PC-3 (cell line): ENCODE results near the gene MBNL1. TPM values are rescaled to one million over a fixed set of nuclear protein-coding genes. Genes with fewer than 3 reads are reported as not detected.

Experiments used
- ATAC-seq: fragments of 200-7000 bp; cut with Tn5 transposase; 2 replicates; pipeline ENCODE4 v1.9.1; 2020; ENCODE audit warnings: mild to moderate bottlenecking, moderate library complexity
- BruUV-seq: library from RNA; stranded (reverse); fragments of 400-500 nt; replicated peaks from 2 replicates; lab custom pipeline; 2021; lab: Mats Ljungman, UMichigan
- CTCF ChIA-PET: fragments of 300-600 bp; sonication (Branson Sonifier 250); formaldehyde crosslinking; loops from one replicate; lab custom pipeline; 2022; ENCODE audit warnings: antibody characterized with exemption; lab: Charles Lee
- POLR2A ChIA-PET: fragments of 300-600 bp; sonication (Branson Sonifier 250); formaldehyde crosslinking; loops from one replicate; lab custom pipeline; 2022; ENCODE audit warnings: antibody characterized with exemption; ENCODE audit not compliant: unreplicated experiment; lab: Charles Lee
- DNase-seq: peaks from one replicate; pipeline ENCODE4 v3.0.0-alpha.2; 2015
- H2AFZ ChIP-seq: fragments of 300-600 bp; sonication (generic); 2 replicates; pipeline ENCODE4 v1.6.0; 2016; ENCODE audit warnings: antibody characterized with exemption, low read length
- H3F3A ChIP-seq: fragments of 300-600 bp; sonication (generic); one replicate; pipeline ENCODE4 v1.6.0; 2017; ENCODE audit warnings: antibody characterized with exemption, low read length, control low read depth, mild to moderate bottlenecking; ENCODE audit not compliant: unreplicated experiment
- H3K27ac ChIP-seq: fragments of 300-600 bp; sonication (generic); 2 replicates; pipeline ENCODE4 v1.5.1; 2016; ENCODE audit warnings: mild to moderate bottlenecking, low read length
- H3K27me3 ChIP-seq: fragments of 300-600 bp; sonication (generic); 2 replicates; pipeline ENCODE4 v1.6.1; 2016; ENCODE audit warnings: low read length, mixed read lengths
- H3K36me3 ChIP-seq: fragments of 300-600 bp; sonication (generic); 2 replicates; pipeline ENCODE4 v1.6.1; 2016; ENCODE audit warnings: low read depth, mixed run types, low read length, mixed read lengths
- H3K4me1 ChIP-seq: fragments of 300-600 bp; sonication (generic); 2 replicates; pipeline ENCODE4 v1.5.1; 2016; ENCODE audit warnings: low read length; ENCODE audit not compliant: insufficient read depth
- H3K4me2 ChIP-seq: fragments of 300-600 bp; sonication (generic); 2 replicates; pipeline ENCODE4 v1.6.0; 2016; ENCODE audit warnings: low read length
- H3K4me3 ChIP-seq: fragments of 300-600 bp; sonication (generic); 2 replicates; pipeline ENCODE4 v1.5.1; 2016; ENCODE audit warnings: mild to moderate bottlenecking, low read length, mixed read lengths
- H3K79me2 ChIP-seq: fragments of 300-600 bp; sonication (generic); 2 replicates; pipeline ENCODE4 v1.6.1; 2017; ENCODE audit warnings: low read length, mixed read lengths
- H3K9ac ChIP-seq: fragments of 300-600 bp; sonication (generic); 2 replicates; pipeline ENCODE4 v1.6.0; 2016; ENCODE audit warnings: mild to moderate bottlenecking, low read length
- H3K9me2 ChIP-seq: fragments of 300-600 bp; sonication (generic); replicated peaks from 2 replicates; pipeline ENCODE4 v1.6.1; 2016; ENCODE audit warnings: mixed run types, low read length, mixed read lengths
- H3K9me3 ChIP-seq: fragments of 300-600 bp; sonication (generic); 2 replicates; pipeline ENCODE4 v1.6.1; 2016; ENCODE audit warnings: low read length, mixed read lengths
- H4K20me1 ChIP-seq: fragments of 300-600 bp; sonication (generic); 2 replicates; pipeline ENCODE4 v1.6.1; 2016; ENCODE audit warnings: low read length, mixed read lengths
- CTCF ChIP-seq: fragments of 300-600 bp; sonication (generic); conservative IDR thresholded peaks from 2 replicates; pipeline ENCODE4 v1.5.1; 2017; ENCODE audit warnings: antibody characterized with exemption, low read depth, mild to moderate bottlenecking, low read length
- EZH2 ChIP-seq: fragments of 300-600 bp; sonication (generic); IDR thresholded peaks from one replicate; pipeline ENCODE4 v1.6.1; 2017; ENCODE audit warnings: antibody characterized with exemption, mild to moderate bottlenecking, low read length; ENCODE audit not compliant: unreplicated experiment
- EZH2phosphoT487 ChIP-seq: fragments of 300-600 bp; sonication (generic); IDR thresholded peaks from 2 replicates; pipeline ENCODE4 v1.6.1; 2018; ENCODE audit warnings: mild to moderate bottlenecking, antibody characterized with exemption, low read length, borderline replicate concordance
- intact Hi-C: fragments of 100-400 bp; cut with micrococcal nuclease; formaldehyde crosslinking; loops from 2 replicates; pipeline ENCODE4 v1.9.0; 2023
- total RNA-seq: library from RNA; depleted of rRNA; stranded (reverse); fragments of >200 nt; gene quantifications from 2 replicates; pipeline ENCODE4 v1.2.3, GENCODE V29; 2014

Gene MBNL1
- total RNA-seq, 1 experiment from 2014 or later, result 161 TPM

- no peaks in the 10 kb centered on the region for H3K79me2 ChIP-seq
- intact Hi-C loops, result no loop called here
- DNase-seq (no peak), ATAC-seq (no peak)
- H3K4me3 ChIP-seq, result no peak overlapping the region
- ChIA-PET CTCF (no interaction called here), POLR2A (interaction anchor here (0.5 kb wide), 1 partner anchor 15 kb away, joined by 6 read pairs; the partner anchor contains the start of gene MBNL1)
- H3K36me3 ChIP-seq, result no peaks in the 10 kb centered on the region
- H3F3A ChIP-seq, result no peaks in the 10 kb centered on the region
- H3K27ac ChIP-seq, result no peak overlapping the region
- H3K9me3 ChIP-seq, result no peaks in the 10 kb centered on the region
- TF ChIP-seq CTCF, result no peak
- TF ChIP-seq EZH2, result no peak
- no peak overlapping the region for H2AFZ ChIP-seq
- peaks cover 10% of the 10 kb centered on the region for H3K4me1 ChIP-seq
- no TSS peak for BruUV-seq
- no peaks in the 10 kb centered on the region for H4K20me1 ChIP-seq
- no peak overlapping the region for H3K4me2 ChIP-seq
- no peaks in the 10 kb centered on the region for H3K27me3 ChIP-seq
- H3K9ac ChIP-seq, result no peak overlapping the region
- H3K9me2 ChIP-seq, result no peaks in the 10 kb centered on the region
Observed at GRCh38 chr3:152253514-152253913, 15.2 kb upstream of the MBNL1 start.

GRCh38 chr3:152254041-152254440 lies 14.7 kb upstream of the MBNL1 start:
- no TSS peak for BruUV-seq
- intact Hi-C loops, result no loop called here
- Histone ChIP-seq H3K9me2 (no peaks in the 10 kb centered on the region), H3K9me3 (no peaks in the 10 kb centered on the region), H3K4me3 (no peak overlapping the region), H3K4me2 (no peak overlapping the region), H3K36me3 (no peaks in the 10 kb centered on the region), H4K20me1 (no peaks in the 10 kb centered on the region), H3K27me3 (no peaks in the 10 kb centered on the region), H3F3A (no peaks in the 10 kb centered on the region), H2AFZ (no peak overlapping the region), H3K79me2 (no peaks in the 10 kb centered on the region), H3K4me1 (peaks cover 15% of the 10 kb centered on the region), H3K27ac (no peak overlapping the region), H3K9ac (no peak overlapping the region)
- ChIA-PET CTCF (no interaction called here), POLR2A (interaction anchor here (0.5 to 0.6 kb wide), 2 partner anchors 10 to 14 kb away, joined by 6 to 7 read pairs; partner anchors contain the start of gene MBNL1)
- DNase-seq, result no peak
- TF ChIP-seq EZH2, result no peak
- TF ChIP-seq EZH2phosphoT487, result no peak
- TF ChIP-seq CTCF, result no peak
- no peak for ATAC-seq

- Histone ChIP-seq H3K9ac (no peak overlapping the region), H3K27me3 (no peaks in the 10 kb centered on the region), H3K79me2 (no peaks in the 10 kb centered on the region), H3K9me2 (no peaks in the 10 kb centered on the region), H3K36me3 (no peaks in the 10 kb centered on the region), H3K4me3 (no peak overlapping the region), H3K9me3 (no peaks in the 10 kb centered on the region), H3K4me1 (peaks cover 27% of the 10 kb centered on the region), H3K27ac (no peak overlapping the region), H2AFZ (no peak overlapping the region), H3F3A (no peaks in the 10 kb centered on the region), H3K4me2 (no peak overlapping the region), H4K20me1 (no peaks in the 10 kb centered on the region)
- no peak for TF ChIP-seq CTCF
- TF ChIP-seq EZH2, result no peak
- no peak for TF ChIP-seq EZH2phosphoT487
- ChIA-PET POLR2A (no interaction called here), CTCF (no interaction called here)
- intact Hi-C loops, result loop anchor here (5.0 kb wide), 1 partner anchor 43 kb away; no protein-coding TSS in a partner anchor
- ATAC-seq, result no peak
- no peak for DNase-seq
- BruUV-seq, result no TSS peak
Observed at GRCh38 chr3:152255290-152255689, 13.4 kb upstream of the MBNL1 start.
